ENCODE measurements around the gene EYS. TPM values are rescaled to one million over a fixed set of nuclear protein-coding genes. Genes with fewer than 3 reads are reported as not detected.

Gene EYS
- total and polyA plus RNA-seq, 9 of the 15 experiments (the other 6 are each of a cell fraction or from before 2014, with no cell fraction given), result 0.03 to 0.36 (median 0.10) TPM; not detected in 2

DNA sequence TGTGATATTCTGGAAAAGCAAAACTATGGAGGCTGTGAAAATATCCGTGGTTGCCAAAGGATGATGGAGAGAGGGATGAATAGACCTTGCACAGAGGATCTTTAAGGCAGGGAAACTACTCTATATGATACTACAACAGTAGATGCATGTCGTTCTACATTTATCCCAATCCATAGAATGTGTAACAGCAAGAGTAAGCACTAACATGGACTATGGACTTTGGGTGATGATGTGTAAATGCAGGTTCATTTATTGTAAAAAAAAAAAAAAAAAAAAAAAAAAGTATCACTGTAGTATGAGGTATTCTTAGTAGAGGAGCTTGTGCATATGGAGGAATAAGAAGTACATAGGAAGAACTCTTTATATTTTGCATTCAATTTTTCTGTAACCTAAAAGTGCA is 1563.9 kb downstream of the EYS start:
- Histone ChIP-seq H4K20me1 (replicated peaks; ENCODE audit: control insufficient read depth, insufficient read depth, low read length) (no peaks in the 10 kb centered on the region), H3K9me3 (replicated peaks; ENCODE audit: control insufficient read depth, insufficient read depth, low read depth, low read length) (no peaks in the 10 kb centered on the region), H2AFZ (ENCODE audit: low read depth, low read length) (no peak overlapping the region), H3K4me3 (no peak overlapping the region), H3K79me2 (ENCODE audit: control insufficient read depth, insufficient read depth, low read length) (no peaks in the 10 kb centered on the region), H3K27ac (ENCODE audit: extremely low read depth, low read depth, low read length) (no peak overlapping the region), H3K4me1 (replicated peaks in 1 of 2; ENCODE audit: control insufficient read depth in 2 of 2, insufficient read depth in 2 of 2, low read length in 2 of 2) (no peaks in the 10 kb centered on the region), H3K9ac (ENCODE audit: insufficient read depth in 1 of 2, low read depth in 2 of 2, low read length in 2 of 2) (no peak overlapping the region), H3K27me3 (ENCODE audit: control insufficient read depth in 2 of 2, insufficient read depth in 2 of 2, low read length in 2 of 2) (no peaks in the 10 kb centered on the region), H3K36me3 (ENCODE audit: control insufficient read depth, insufficient read depth, low read length) (no peaks in the 10 kb centered on the region), H3K9me1 (ENCODE audit: control insufficient read depth, insufficient read depth, low read length) (no peaks in the 10 kb centered on the region), H3K4me2 (ENCODE audit: insufficient read depth, low read length) (no peak overlapping the region)
- WGBS (ENCODE audit: insufficient coverage, low coverage, missing lambda C conversion rate), result 0% methylated on average over 2 of the region's 2 CpGs
- in situ Hi-C loops (cut with MboI), result no loop called here
- no peak for ATAC-seq
- no peak for DNase-seq (ENCODE audit: extremely low read depth in 1 of 4, low spot score in 3 of 4)
- ChIA-PET CTCF (ENCODE audit: low intra/inter-chr PET ratio) (no interaction called here), POLR2A (no interaction called here)
- FAIRE-seq, result no peak
- BruUV-seq (replicated peaks), result no TSS peak
- intact Hi-C loops (cut with micrococcal nuclease), result no loop called here
- TF ChIP-seq RBM22 (IDR thresholded peaks at IDR 0.05; ENCODE audit: low read depth, low read length, poor library complexity, severe bottlenecking) (no peak), ELF1 (tag; IDR thresholded peaks at IDR 0.05) (no peak), SRSF3 (IDR thresholded peaks at IDR 0.05; ENCODE audit: insufficient read depth, low read length) (no peak), SRSF1 (IDR thresholded peaks at IDR 0.05; ENCODE audit: low read depth, low read length) (no peak), BRD9 (IDR thresholded peaks at IDR 0.05; ENCODE audit: low read depth, partially characterized antibody) (no peak)
- TF ChIP-seq, protein P1, sequence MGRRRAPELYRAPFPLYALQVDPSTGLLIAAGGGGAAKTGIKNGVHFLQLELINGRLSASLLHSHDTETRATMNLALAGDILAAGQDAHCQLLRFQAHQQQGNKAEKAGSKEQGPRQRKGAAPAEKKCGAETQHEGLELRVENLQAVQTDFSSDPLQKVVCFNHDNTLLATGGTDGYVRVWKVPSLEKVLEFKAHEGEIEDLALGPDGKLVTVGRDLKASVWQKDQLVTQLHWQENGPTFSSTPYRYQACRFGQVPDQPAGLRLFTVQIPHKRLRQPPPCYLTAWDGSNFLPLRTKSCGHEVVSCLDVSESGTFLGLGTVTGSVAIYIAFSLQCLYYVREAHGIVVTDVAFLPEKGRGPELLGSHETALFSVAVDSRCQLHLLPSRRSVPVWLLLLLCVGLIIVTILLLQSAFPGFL (CRISPR knock-in tag; IDR thresholded peaks at IDR 0.05), result no peak
